HEK293 (cell line): ENCODE data around the gene TMEM187.

Experiments used
- CTCF ChIA-PET: fragments of 350-600 bp; formaldehyde crosslinking; extraction: SDS; loops from one replicate; lab custom pipeline; 2021; ENCODE audit warnings: antibody characterized with exemption; lab: Yijun Ruan, JAX
- POLR2A ChIA-PET: fragments of 300-600 bp; formaldehyde crosslinking; extraction: SDS; loops from one replicate; lab custom pipeline; 2020; ENCODE audit warnings: antibody characterized with exemption, inconsistent platforms; lab: Yijun Ruan, JAX
- H3K27ac ChIP-seq: fragments of 200-500 bp; sonication (Bioruptor generic); 2 replicates; pipeline ENCODE4 v1.5.1; 2014; ENCODE audit warnings: low read depth, low read length, control low read depth, inconsistent platforms; ENCODE audit errors: extremely low read depth
- H3K36me3 ChIP-seq, 2 experiments: fragments of 200-500 bp in 1 of 2; sonication (Bioruptor generic) in 1 of 2; 1 replicate in 1 of 2; 2 replicates in 1 of 2; pipeline ENCODE4 v1.5.1; 2014 to 2017; ENCODE audit warnings: inconsistent platforms in 2 of 2, low read length in 2 of 2; ENCODE audit not compliant: control insufficient read depth in 2 of 2, insufficient read depth in 1 of 2
- H3K4me1 ChIP-seq: fragments of 200-500 bp; sonication (Bioruptor generic); 2 replicates; pipeline ENCODE4 v1.5.1; 2014; ENCODE audit warnings: mild to moderate bottlenecking, low read length, inconsistent platforms; ENCODE audit not compliant: control insufficient read depth, insufficient read depth
- H3K4me3 ChIP-seq: 2 replicates; pipeline ENCODE4 v1.5.1; 2011; ENCODE audit warnings: low read depth, mild to moderate bottlenecking, control low read depth, low read length, moderate library complexity
- H3K9me3 ChIP-seq: fragments of 200-500 bp; sonication (Bioruptor generic); 2 replicates; pipeline ENCODE4 v1.5.1; 2014; ENCODE audit warnings: low read depth, low read length, inconsistent platforms; ENCODE audit not compliant: control insufficient read depth, insufficient read depth
- YY1 ChIP-seq: fragments of 450-650 bp; formaldehyde crosslinking; IDR thresholded peaks from 2 replicates; pipeline ENCODE4 v1.5.1; 2018; ENCODE audit warnings: missing biosample characterization, missing genetic modification characterization
- ZNF155 ChIP-seq: fragments of 450-650 bp; formaldehyde crosslinking; IDR thresholded peaks from 2 replicates; pipeline ENCODE4 v1.5.1; 2016; ENCODE audit warnings: missing biosample characterization, missing genetic modification characterization
- ZNF169 ChIP-seq: fragments of 450-650 bp; formaldehyde crosslinking; IDR thresholded peaks from 2 replicates; pipeline ENCODE4 v1.5.1; 2016; ENCODE audit warnings: missing biosample characterization, missing genetic modification characterization
- ZNF175 ChIP-seq: fragments of 450-650 bp; formaldehyde crosslinking; IDR thresholded peaks from 2 replicates; pipeline ENCODE4 v1.5.1; 2016; ENCODE audit warnings: missing biosample characterization, missing genetic modification characterization
- ZNF23 ChIP-seq: fragments of 450-650 bp; formaldehyde crosslinking; IDR thresholded peaks from 2 replicates; pipeline ENCODE4 v1.5.1; 2016; ENCODE audit warnings: missing biosample characterization, missing genetic modification characterization, borderline replicate concordance
- ZNF426 ChIP-seq: fragments of 450-650 bp; formaldehyde crosslinking; IDR thresholded peaks from 2 replicates; pipeline ENCODE4 v1.5.1; 2017; ENCODE audit warnings: missing biosample characterization, missing genetic modification characterization, mild to moderate bottlenecking, inconsistent platforms, moderate library complexity
- ZNF510 ChIP-seq: fragments of 450-650 bp; formaldehyde crosslinking; IDR thresholded peaks from 2 replicates; pipeline ENCODE4 v1.5.1; 2018; ENCODE audit warnings: mild to moderate bottlenecking, missing genetic modification characterization, missing biosample characterization; ENCODE audit not compliant: insufficient replicate concordance
- ZNF530 ChIP-seq: fragments of 450-650 bp; formaldehyde crosslinking; IDR thresholded peaks from 2 replicates; pipeline ENCODE4 v1.5.1; 2016; ENCODE audit warnings: low read depth, missing biosample characterization, missing genetic modification characterization
- ZNF548 ChIP-seq: fragments of 450-650 bp; formaldehyde crosslinking; IDR thresholded peaks from 2 replicates; pipeline ENCODE4 v1.5.1; 2016; ENCODE audit warnings: missing biosample characterization, missing genetic modification characterization
- ZNF626 ChIP-seq: fragments of 450-650 bp; sonication (Bioruptor Pico); formaldehyde crosslinking; IDR thresholded peaks from 2 replicates; pipeline ENCODE4 v1.5.1; 2018; ENCODE audit warnings: missing biosample characterization, missing genetic modification characterization, inconsistent platforms
- ZNF792 ChIP-seq: fragments of 450-650 bp; formaldehyde crosslinking; IDR thresholded peaks from 2 replicates; pipeline ENCODE4 v1.5.1; 2016; ENCODE audit warnings: missing biosample characterization, missing genetic modification characterization
- ZNF830 ChIP-seq: fragments of 450-650 bp; IDR thresholded peaks from 2 replicates; pipeline ENCODE4 v1.5.0; 2018; ENCODE audit warnings: missing biosample characterization, missing genetic modification characterization, low read depth, mild to moderate bottlenecking, moderate library complexity
- ZXDB ChIP-seq: fragments of 450-650 bp; formaldehyde crosslinking; IDR thresholded peaks from 2 replicates; pipeline ENCODE4 v1.5.1; 2016; ENCODE audit warnings: missing biosample characterization, missing genetic modification characterization
- TF ChIP-seq, protein P1 (sequence below): fragments of 450-650 bp; formaldehyde crosslinking; IDR thresholded peaks from 2 replicates; pipeline ENCODE4 v1.5.1; 2017; ENCODE audit warnings: missing biosample characterization, missing genetic modification characterization
- TF ChIP-seq, protein P2 (sequence below): sonication (generic); formaldehyde crosslinking; IDR thresholded peaks from 2 replicates; pipeline ENCODE4 v1.8.1; 2022; ENCODE audit warnings: mild to moderate bottlenecking, moderate library complexity, missing genetic modification reagents
- TF ChIP-seq, protein P3 (sequence below): fragments of 450-650 bp; formaldehyde crosslinking; IDR thresholded peaks from 2 replicates; pipeline ENCODE4 v1.5.1; 2016; ENCODE audit warnings: missing biosample characterization, missing genetic modification characterization
- TF ChIP-seq, protein P4 (sequence below): fragments of 450-650 bp; formaldehyde crosslinking; optimal IDR thresholded peaks from 2 replicates; pipeline ENCODE3; 2016; ENCODE audit warnings: missing biosample characterization, mild to moderate bottlenecking, missing genetic modification characterization
- TF ChIP-seq, protein P5 (sequence below): fragments of 450-650 bp; formaldehyde crosslinking; IDR thresholded peaks from 2 replicates; pipeline ENCODE4 v1.5.1; 2016; ENCODE audit warnings: missing biosample characterization, missing genetic modification characterization

The TMEM187 gene

DNA sequence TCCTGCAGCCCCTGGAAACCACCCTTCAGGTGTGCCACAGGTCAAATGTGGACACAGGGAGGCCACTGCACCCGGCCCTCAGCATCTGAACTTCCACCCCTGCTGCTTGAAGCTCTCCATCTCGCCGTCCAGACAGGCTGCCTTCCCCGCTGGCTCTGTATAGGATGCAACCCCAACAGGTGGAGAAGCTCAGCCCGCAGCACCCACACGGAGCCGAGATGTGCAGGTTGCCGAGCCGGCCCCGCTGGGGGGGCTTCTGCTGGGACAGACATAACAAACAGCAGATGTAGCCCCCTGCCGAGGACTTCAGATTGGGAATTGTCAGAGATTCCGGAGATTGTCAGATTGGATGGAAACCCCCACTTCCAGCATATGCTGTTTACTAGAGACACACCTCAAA, 20.5 kb downstream of the TMEM187 start:
- H3K4me3 ChIP-seq = no peak overlapping the region
- H3K27ac ChIP-seq = no peak overlapping the region
- no peaks in the 10 kb centered on the region for H3K4me1 ChIP-seq
- H3K36me3 ChIP-seq = no peaks in the 10 kb centered on the region
- no peaks in the 10 kb centered on the region for H3K9me3 ChIP-seq
- ChIA-PET POLR2A (interaction anchor here (0.7 kb wide), 1 partner anchor 49 kb away, joined by 6 read pairs; no protein-coding TSS in a partner anchor), CTCF (no interaction called here)
- no peak for TF ChIP-seq ZNF175 (tag by site-specific recombination)
- no peak for TF ChIP-seq ZNF626

DNA sequence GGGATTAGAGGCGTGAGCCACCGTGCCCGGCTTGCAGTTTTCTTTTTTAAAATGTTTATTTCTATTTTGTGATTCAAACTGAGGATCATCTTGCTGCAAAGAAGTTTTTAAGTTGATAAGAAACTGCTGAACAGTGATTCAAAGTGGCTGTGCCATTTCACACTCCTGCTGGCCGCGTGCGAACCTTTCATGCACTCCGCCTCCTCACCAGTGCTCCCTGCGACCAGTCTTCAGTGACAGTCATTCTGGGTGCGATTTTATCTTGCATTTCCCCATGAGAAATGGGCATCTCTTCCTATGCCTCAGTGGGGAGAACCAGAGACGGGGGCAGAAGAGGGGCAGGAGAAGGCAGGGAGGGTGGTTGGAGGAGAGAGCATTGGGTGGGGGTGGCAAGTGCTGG, 21.4 kb downstream of the TMEM187 start:
- ChIA-PET POLR2A (interaction anchor here (0.6 to 0.7 kb wide), 2 partner anchors 22 to 498 kb away, joined by 4 read pairs; no protein-coding TSS in a partner anchor), CTCF (no interaction called here)
- H3K36me3 ChIP-seq = no peaks in the 10 kb centered on the region
- H3K4me1 ChIP-seq = no peaks in the 10 kb centered on the region
- no peaks in the 10 kb centered on the region for H3K9me3 ChIP-seq
- H3K4me3 ChIP-seq = no peak overlapping the region
- no peak overlapping the region for H3K27ac ChIP-seq
- TF ChIP-seq ZNF169 (tag by site-specific recombination) = no peak
- TF ChIP-seq, protein P1, sequence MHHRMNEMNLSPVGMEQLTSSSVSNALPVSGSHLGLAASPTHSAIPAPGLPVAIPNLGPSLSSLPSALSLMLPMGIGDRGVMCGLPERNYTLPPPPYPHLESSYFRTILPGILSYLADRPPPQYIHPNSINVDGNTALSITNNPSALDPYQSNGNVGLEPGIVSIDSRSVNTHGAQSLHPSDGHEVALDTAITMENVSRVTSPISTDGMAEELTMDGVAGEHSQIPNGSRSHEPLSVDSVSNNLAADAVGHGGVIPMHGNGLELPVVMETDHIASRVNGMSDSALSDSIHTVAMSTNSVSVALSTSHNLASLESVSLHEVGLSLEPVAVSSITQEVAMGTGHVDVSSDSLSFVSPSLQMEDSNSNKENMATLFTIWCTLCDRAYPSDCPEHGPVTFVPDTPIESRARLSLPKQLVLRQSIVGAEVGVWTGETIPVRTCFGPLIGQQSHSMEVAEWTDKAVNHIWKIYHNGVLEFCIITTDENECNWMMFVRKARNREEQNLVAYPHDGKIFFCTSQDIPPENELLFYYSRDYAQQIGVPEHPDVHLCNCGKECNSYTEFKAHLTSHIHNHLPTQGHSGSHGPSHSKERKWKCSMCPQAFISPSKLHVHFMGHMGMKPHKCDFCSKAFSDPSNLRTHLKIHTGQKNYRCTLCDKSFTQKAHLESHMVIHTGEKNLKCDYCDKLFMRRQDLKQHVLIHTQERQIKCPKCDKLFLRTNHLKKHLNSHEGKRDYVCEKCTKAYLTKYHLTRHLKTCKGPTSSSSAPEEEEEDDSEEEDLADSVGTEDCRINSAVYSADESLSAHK (tag by site-specific recombination) = no peak
- TF ChIP-seq ZNF426 (tag by site-specific recombination) = no peak
- no peak for TF ChIP-seq ZNF510 (tag by site-specific recombination)
- no peak for TF ChIP-seq ZNF155
- no peak for TF ChIP-seq ZNF792 (tag by site-specific recombination)
- no peak for TF ChIP-seq YY1 (tag by site-specific recombination)
- no peak for TF ChIP-seq ZNF830 (tag by site-specific recombination)
- TF ChIP-seq, protein P2, sequence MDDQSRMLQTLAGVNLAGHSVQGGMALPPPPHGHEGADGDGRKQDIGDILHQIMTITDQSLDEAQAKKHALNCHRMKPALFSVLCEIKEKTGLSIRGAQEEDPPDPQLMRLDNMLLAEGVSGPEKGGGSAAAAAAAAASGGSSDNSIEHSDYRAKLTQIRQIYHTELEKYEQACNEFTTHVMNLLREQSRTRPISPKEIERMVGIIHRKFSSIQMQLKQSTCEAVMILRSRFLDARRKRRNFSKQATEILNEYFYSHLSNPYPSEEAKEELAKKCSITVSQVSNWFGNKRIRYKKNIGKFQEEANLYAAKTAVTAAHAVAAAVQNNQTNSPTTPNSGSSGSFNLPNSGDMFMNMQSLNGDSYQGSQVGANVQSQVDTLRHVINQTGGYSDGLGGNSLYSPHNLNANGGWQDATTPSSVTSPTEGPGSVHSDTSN (CRISPR knock-in tag) = no peak
- TF ChIP-seq, protein P3, sequence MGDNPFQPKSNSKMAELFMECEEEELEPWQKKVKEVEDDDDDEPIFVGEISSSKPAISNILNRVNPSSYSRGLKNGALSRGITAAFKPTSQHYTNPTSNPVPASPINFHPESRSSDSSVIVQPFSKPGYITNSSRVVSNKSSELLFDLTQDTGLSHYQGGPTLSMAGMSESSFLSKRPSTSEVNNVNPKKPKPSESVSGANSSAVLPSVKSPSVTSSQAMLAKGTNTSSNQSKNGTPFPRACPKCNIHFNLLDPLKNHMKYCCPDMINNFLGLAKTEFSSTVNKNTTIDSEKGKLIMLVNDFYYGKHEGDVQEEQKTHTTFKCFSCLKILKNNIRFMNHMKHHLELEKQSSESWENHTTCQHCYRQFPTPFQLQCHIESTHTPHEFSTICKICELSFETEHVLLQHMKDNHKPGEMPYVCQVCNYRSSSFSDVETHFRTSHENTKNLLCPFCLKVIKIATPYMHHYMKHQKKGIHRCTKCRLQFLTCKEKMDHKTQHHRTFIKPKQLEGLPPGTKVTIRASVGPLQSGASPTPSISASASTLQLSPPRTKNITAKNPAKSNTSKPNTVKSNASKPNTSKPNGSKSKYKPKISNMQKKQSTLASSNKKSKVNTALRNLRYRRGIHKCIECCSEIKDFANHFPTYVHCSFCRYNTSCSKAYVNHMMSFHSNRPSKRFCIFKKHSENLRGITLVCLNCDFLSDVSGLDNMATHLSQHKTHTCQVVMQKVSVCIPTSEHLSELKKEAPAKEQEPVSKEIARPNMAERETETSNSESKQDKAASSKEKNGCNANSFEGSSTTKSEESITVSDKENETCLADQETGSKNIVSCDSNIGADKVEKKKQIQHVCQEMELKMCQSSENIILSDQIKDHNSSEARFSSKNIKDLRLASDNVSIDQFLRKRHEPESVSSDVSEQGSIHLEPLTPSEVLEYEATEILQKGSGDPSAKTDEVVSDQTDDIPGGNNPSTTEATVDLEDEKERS = no peak
- TF ChIP-seq ZXDB (tag by site-specific recombination) = no peak
- no peak for TF ChIP-seq ZNF530 (tag by site-specific recombination)
- TF ChIP-seq ZNF548 (tag by site-specific recombination) = no peak
- TF ChIP-seq, protein P4, sequence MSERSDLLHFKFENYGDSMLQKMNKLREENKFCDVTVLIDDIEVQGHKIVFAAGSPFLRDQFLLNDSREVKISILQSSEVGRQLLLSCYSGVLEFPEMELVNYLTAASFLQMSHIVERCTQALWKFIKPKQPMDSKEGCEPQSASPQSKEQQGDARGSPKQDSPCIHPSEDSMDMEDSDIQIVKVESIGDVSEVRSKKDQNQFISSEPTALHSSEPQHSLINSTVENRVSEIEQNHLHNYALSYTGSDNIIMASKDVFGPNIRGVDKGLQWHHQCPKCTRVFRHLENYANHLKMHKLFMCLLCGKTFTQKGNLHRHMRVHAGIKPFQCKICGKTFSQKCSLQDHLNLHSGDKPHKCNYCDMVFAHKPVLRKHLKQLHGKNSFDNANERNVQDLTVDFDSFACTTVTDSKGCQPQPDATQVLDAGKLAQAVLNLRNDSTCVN (tag by site-specific recombination) = no peak
- TF ChIP-seq, protein P5, sequence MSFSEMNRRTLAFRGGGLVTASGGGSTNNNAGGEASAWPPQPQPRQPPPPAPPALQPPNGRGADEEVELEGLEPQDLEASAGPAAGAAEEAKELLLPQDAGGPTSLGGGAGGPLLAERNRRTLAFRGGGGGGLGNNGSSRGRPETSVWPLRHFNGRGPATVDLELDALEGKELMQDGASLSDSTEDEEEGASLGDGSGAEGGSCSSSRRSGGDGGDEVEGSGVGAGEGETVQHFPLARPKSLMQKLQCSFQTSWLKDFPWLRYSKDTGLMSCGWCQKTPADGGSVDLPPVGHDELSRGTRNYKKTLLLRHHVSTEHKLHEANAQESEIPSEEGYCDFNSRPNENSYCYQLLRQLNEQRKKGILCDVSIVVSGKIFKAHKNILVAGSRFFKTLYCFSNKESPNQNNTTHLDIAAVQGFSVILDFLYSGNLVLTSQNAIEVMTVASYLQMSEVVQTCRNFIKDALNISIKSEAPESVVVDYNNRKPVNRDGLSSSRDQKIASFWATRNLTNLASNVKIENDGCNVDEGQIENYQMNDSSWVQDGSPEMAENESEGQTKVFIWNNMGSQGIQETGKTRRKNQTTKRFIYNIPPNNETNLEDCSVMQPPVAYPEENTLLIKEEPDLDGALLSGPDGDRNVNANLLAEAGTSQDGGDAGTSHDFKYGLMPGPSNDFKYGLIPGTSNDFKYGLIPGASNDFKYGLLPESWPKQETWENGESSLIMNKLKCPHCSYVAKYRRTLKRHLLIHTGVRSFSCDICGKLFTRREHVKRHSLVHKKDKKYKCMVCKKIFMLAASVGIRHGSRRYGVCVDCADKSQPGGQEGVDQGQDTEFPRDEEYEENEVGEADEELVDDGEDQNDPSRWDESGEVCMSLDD (tag by site-specific recombination) = no peak
- TF ChIP-seq ZNF23 = no peak
